ENCODE measurements around the gene EEFSEC.

GRCh38 chr3:128452678-128453275 lies 299.5 kb downstream of the EEFSEC start:
- TF ChIP-seq, protein P1, sequence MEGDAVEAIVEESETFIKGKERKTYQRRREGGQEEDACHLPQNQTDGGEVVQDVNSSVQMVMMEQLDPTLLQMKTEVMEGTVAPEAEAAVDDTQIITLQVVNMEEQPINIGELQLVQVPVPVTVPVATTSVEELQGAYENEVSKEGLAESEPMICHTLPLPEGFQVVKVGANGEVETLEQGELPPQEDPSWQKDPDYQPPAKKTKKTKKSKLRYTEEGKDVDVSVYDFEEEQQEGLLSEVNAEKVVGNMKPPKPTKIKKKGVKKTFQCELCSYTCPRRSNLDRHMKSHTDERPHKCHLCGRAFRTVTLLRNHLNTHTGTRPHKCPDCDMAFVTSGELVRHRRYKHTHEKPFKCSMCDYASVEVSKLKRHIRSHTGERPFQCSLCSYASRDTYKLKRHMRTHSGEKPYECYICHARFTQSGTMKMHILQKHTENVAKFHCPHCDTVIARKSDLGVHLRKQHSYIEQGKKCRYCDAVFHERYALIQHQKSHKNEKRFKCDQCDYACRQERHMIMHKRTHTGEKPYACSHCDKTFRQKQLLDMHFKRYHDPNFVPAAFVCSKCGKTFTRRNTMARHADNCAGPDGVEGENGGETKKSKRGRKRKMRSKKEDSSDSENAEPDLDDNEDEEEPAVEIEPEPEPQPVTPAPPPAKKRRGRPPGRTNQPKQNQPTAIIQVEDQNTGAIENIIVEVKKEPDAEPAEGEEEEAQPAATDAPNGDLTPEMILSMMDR (IDR thresholded peaks at IDR 0.05; ENCODE audit: low read depth, low read length), result no peak
- TF ChIP-seq POLR2A (IDR thresholded peaks at IDR 0.05; ENCODE audit: extremely low read depth, insufficient read length), result no peak
- TF ChIP-seq MAX (IDR thresholded peaks at IDR 0.05; ENCODE audit: low read depth, low read length), result no peak
- no peak for TF ChIP-seq MYC (IDR thresholded peaks at IDR 0.05; ENCODE audit: low read depth, low read length)

All from NB4 (cell line).